ENCODE measurements around the gene HIPK1. TPM values are rescaled to one million over a fixed set of nuclear protein-coding genes. Genes with fewer than 3 reads are reported as not detected.
"Not testable (repeated sequence)": the region's sequence is repeated elsewhere in the genome, so short reads cannot be mapped to it uniquely, and the experiment has no call there.

HIPK1 gene
- total RNA-seq, 1 donor from 2014 or later = 63.5 TPM

- intact Hi-C loops (cut with DNase I) = no loop called here
- DNase-seq (ENCODE audit: low spot score) = no peak
Measured at GRCh38 chr1:113998361-113998760, 69.2 kb downstream of the HIPK1 start.

GRCh38 chr1:113999233-113999632, 70.1 kb downstream of the HIPK1 start:
- intact Hi-C loops (cut with DNase I) = no loop called here
- DNase-seq (ENCODE audit: low spot score) = no peak

- no peak for DNase-seq (ENCODE audit: low spot score)
- intact Hi-C loops (cut with DNase I) = no loop called here
Measured at GRCh38 chr1:113999799-114000198, 70.7 kb downstream of the HIPK1 start.

- intact Hi-C loops (cut with DNase I) = no loop called here
Measured at GRCh38 chr1:114000406-114000805, 71.3 kb downstream of the HIPK1 start.

DNA sequence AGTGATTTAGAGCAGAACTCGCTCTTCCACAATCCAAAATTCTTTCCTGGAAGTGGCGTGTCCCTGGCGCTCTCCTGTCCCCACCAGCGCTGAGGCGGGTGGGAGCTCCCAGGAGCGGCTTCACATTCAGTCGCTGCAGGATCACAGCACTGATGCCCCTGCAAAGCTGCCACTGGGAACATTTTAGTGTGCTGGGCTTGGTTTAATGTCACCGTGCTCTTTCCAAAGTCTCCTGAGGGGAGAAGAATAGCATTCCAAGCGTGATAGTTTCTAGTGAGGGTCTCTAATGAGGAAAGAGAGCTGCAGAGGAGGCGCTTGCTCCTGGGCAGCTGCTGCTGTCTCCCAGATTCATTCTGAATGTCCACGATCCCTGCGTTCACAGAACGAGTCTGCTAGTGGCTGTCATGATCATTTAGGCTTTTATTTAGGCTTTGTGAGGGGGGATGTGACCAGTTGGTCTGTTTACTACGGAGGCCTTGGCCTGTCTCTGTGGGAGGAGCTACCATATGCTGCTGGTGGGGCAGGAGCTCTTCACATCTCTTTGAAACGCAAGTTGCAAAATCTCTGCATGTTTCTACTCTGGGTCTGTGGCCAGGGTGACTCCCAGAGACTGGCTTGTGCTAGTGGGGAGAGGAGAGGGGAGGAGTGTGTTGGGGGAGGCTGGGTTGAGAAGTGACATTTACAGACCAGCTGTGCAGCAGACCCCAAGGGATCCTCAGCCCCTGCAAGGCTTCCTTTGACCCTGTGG, 73.5 kb downstream of the HIPK1 start:
- DNase-seq (ENCODE audit: low spot score) = no peak
- intact Hi-C loops (cut with DNase I) = no loop called here

More at GRCh38 chr1:114000406-114000805, 71.3 kb downstream of the HIPK1 start:
- no peak for DNase-seq (ENCODE audit: low spot score)

DNA sequence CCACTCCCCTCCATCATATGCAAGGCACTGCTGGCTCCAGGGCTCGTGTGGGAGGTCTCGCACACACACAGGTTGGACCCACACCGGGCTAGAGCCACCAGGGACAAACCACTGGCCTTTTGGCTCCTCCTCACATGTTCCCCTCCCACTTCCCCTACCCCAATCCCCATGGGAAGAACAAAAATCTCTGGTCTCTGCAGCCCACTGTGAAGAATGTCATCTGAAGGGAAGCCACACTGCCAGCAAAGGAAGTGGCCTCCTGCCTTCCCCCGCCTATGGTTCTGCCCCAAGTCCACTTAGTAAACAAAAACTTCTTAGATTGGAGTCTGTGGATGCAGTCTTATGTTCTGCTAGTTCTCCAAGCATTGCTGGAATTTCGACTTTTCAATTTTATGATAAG, 74.3 kb downstream of the HIPK1 start:
- no peak for DNase-seq (ENCODE audit: low spot score)
- intact Hi-C loops (cut with DNase I) = no loop called here

- DNase-seq (ENCODE audit: low spot score); intact Hi-C loops (cut with DNase I): not testable (repeated sequence)
Measured at GRCh38 chr1:114006825-114007224, 77.7 kb downstream of the HIPK1 start.

- DNase-seq (ENCODE audit: low spot score) = no peak
- intact Hi-C loops (cut with DNase I) = no loop called here
Measured at GRCh38 chr1:114008480-114008941, 79.4 kb downstream of the HIPK1 start.

DNA sequence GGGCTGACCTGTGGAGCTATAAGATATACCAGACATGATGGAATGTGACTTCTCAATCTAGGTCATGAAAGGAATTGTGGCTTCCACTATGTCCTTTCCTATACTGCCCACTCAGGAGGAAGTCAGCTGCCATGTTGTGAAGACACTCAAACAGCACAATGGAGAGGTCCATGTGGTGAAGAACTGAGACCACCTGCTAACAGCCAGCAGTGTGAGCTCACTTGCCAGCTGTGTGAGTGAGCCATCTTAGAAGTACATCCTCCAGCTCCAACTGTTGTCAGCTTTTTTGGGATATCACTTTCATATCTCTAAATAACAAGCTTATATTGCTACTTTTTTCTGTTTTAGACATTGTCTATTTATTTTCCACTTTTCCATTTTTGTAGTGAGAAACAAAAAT, 79.9 kb downstream of the HIPK1 start:
- intact Hi-C loops (cut with DNase I) = no loop called here
- no peak for DNase-seq (ENCODE audit: low spot score)

- intact Hi-C loops (cut with DNase I) = no loop called here
Measured at GRCh38 chr1:114009393-114009792, 80.3 kb downstream of the HIPK1 start.

DNA sequence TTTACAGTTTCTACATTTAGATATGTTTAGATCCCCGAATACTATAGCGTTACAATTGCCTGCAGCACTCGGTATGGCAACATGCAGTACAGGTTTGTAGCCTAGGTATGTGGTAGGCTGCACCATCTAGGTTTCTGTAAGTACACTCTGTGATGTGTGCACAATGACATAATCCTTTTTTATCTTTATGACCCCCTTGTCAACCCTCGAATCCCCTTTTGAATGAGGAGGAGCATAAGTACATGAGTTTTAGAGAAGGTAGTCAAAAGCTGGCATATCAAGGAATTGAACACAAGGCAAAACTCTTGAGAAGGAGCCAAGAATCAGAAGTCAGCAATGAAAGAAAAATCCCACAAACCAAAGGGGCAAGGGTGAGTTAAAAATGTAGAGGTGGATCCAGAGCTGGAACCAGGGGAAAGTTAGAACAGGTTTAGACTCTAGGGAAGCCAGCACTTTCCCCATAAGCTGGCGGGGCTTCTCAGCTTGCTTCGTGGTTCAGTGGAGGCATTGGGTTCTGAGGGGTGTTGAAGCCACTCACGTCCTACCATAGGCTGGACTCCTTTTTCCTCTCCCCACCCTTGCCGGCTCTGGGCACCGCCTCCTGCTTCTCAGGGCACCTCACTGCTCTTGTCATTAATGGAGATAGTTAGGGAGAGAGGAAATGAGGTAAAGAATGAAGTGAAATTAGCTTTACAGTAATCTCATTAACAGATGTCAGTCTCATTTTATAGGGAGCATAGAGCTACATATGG, 81.5 kb downstream of the HIPK1 start:
- intact Hi-C loops (cut with DNase I) = no loop called here
- DNase-seq (ENCODE audit: low spot score) = no peak

More at GRCh38 chr1:114009393-114009792, 80.3 kb downstream of the HIPK1 start:
- no peak for DNase-seq (ENCODE audit: low spot score)

DNA sequence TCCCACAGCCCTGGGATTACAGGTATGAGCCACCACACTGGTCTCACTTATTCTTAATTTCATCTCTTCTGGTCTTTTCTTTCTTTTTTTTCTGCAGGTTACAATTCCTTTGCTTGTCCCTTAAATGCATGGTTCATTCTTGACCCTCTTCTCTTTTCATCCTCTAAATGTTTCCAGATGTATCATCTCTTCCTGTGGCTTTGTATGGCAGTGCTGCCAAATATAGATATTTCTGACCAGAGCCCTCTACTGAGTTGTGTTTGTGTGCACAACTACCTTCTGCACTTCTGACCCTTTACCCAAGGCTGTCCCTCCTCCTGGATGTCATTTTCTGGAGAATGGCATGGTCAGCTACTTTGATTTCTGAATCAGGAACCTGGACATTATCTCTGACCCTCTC, 82.7 kb downstream of the HIPK1 start:
- intact Hi-C loops (cut with DNase I) = no loop called here
- DNase-seq (ENCODE audit: low spot score) = no peak

DNA sequence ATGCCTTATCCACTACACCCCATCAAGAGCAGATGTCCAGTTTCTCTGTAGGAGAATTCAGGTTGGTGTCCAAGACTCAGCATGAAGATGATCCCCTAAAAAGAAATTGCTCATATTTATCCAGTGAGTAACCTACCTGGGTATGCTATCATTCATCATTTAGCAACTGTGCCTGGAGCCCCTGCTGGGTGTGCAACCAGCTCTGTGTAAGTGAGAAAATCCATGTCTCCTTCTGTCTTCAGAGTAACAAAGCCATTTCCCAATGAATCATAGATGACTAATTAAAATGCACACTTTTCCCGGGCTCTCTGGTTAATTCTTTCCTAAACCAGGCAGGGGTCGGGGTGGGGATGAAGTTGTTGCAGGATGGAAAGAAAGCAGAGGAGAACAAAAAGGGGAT, 86.0 kb downstream of the HIPK1 start:
- intact Hi-C loops (cut with DNase I) = no loop called here
- DNase-seq (ENCODE audit: low spot score) = no peak

DNA sequence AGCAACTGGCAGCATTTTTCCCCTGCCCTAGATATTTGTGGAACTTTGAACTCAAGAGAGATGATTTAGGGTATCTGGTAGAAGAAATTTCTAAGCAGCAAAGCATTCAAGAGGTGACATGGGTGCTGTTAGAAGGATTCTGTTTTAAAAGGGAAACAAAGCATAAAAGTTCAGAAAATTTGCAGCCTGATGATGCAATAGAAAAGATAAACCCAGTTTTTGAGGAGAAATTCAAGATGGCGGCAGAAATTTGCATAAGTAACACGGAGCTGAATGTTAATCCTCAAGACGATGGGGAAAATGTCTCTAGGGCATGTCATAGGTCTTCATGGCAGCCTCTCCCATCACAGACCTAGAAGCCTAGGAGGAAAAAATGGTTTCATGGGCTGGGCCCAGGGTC, 90.6 kb downstream of the HIPK1 start:
- DNase-seq (ENCODE audit: low spot score); intact Hi-C loops (cut with DNase I): not testable (repeated sequence)

- DNase-seq (ENCODE audit: low spot score) = no peak
- intact Hi-C loops (cut with DNase I) = no loop called here
Measured at GRCh38 chr1:114021665-114022099, 92.6 kb downstream of the HIPK1 start.

DNA sequence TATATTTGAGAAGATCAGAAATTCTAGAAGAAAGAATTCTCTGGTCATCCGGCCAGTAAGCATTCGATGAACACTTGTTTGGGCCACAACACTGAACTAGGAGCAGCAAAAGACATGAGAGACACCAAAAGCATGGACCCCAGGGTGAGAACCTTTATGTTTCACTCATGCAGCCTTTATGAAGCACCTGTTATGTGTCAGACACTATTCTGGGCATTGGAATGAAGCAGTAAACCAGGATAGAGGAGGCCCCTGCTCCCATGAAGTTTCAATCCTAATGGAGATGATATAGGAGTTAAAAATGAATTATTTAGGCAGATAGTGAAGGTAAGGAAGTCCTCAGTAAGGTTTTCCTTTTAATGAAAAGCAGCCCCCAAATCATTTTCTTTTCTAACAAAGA, 93.8 kb downstream of the HIPK1 start:
- DNase-seq (ENCODE audit: low spot score) = no peak
- intact Hi-C loops (cut with DNase I) = no loop called here

DNA sequence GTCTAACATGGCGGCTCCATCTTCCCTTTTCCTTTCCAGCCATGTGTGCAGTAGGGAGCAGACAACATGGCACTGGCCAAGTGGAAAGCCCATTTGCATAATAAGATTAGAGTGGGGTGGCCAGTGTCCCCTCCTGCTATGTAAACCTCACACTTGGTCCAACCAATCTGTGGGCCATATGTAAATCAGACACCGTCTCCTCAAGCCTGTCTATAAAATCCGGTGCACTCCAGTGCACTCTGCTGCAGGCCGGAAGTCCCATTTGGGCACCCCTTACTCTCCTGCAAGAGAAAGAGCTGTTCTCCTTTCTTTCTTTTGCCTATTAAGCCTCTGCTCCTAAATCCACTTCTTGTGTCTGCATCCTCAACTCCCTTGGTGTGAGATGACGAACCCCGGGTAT, 94.3 kb downstream of the HIPK1 start:
- intact Hi-C loops (cut with DNase I) = no loop called here
- DNase-seq (ENCODE audit: low spot score) = no peak

- intact Hi-C loops (cut with DNase I) = no loop called here
- no peak for DNase-seq (ENCODE audit: low spot score)
Measured at GRCh38 chr1:114024049-114024448, 94.9 kb downstream of the HIPK1 start.

- DNase-seq (ENCODE audit: low spot score) = no peak
- intact Hi-C loops (cut with DNase I) = no loop called here
Measured at GRCh38 chr1:114025609-114026401, 96.7 kb downstream of the HIPK1 start.

- no peak for DNase-seq (ENCODE audit: low spot score)
- intact Hi-C loops (cut with DNase I) = no loop called here
Measured at GRCh38 chr1:114026797-114027196, 97.7 kb downstream of the HIPK1 start.

Measured in cardiac septum (tissue), 1 donor.